Astrocyte of the cerebellum (primary cell): ENCODE measurements around the gene DSCAML1.

Source experiments
- DNase-seq: peaks from one replicate; pipeline ENCODE4 v3.0.0-alpha.2; 2011; ENCODE audit warnings: low read depth
- H3K4me3 ChIP-seq: 2 replicates; pipeline ENCODE4 v1.5.1; 2011; ENCODE audit warnings: mild to moderate bottlenecking, low read depth, low read length, moderate library complexity
- in situ Hi-C: cut with HindIII; loops from 2 replicates; pipeline ENCODE4 v1.10.0; 2017; ENCODE audit warnings: low sequenced_read_pairs
- TF ChIP-seq, protein P1 (sequence below): IDR thresholded peaks from 2 replicates; pipeline ENCODE4 v1.5.1; 2012; ENCODE audit warnings: low read length, low read depth, moderate library complexity, mild to moderate bottlenecking; ENCODE audit errors: missing control alignments

The DSCAML1 gene

GRCh38 chr11:117467770-117468169 is 329.2 kb downstream of the DSCAML1 start:
- TF ChIP-seq, protein P1, sequence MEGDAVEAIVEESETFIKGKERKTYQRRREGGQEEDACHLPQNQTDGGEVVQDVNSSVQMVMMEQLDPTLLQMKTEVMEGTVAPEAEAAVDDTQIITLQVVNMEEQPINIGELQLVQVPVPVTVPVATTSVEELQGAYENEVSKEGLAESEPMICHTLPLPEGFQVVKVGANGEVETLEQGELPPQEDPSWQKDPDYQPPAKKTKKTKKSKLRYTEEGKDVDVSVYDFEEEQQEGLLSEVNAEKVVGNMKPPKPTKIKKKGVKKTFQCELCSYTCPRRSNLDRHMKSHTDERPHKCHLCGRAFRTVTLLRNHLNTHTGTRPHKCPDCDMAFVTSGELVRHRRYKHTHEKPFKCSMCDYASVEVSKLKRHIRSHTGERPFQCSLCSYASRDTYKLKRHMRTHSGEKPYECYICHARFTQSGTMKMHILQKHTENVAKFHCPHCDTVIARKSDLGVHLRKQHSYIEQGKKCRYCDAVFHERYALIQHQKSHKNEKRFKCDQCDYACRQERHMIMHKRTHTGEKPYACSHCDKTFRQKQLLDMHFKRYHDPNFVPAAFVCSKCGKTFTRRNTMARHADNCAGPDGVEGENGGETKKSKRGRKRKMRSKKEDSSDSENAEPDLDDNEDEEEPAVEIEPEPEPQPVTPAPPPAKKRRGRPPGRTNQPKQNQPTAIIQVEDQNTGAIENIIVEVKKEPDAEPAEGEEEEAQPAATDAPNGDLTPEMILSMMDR, result no peak
- no peak overlapping the region for H3K4me3 ChIP-seq
- DNase-seq, result no peak
- in situ Hi-C loops, result no loop called here

GRCh38 chr11:117466966-117467365 is 330.1 kb downstream of the DSCAML1 start:
- H3K4me3 ChIP-seq, result no peak overlapping the region
- TF ChIP-seq, protein P1, result no peak
- no peak for DNase-seq
- in situ Hi-C loops, result no loop called here

GRCh38 chr11:117465236-117465997 is 331.6 kb downstream of the DSCAML1 start:
- TF ChIP-seq, protein P1, result no peak
- no peak for DNase-seq
- H3K4me3 ChIP-seq, result no peak overlapping the region
- in situ Hi-C loops, result no loop called here

DNA sequence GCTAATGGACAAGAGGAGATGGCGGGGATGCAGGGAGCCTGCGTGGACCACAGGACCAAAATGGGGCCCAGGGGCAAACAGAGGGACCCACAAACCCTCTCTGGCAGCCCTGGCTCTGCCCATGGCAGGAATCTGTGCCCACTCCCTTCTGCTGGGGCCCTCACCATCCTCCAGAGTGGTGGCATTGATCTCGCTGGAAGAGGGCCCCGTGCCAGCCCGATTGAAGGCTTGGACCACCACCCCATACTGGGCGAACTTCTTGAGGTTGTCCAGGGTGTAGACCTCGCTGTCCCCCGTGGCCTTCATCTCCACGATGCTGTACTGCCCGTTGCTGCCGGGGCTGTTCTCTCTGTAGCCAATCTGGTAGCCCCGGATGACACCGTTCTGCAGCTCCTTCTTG is 332.2 kb downstream of the DSCAML1 start:
- TF ChIP-seq, protein P1, result no peak
- in situ Hi-C loops, result no loop called here
- H3K4me3 ChIP-seq, result no peak overlapping the region
- DNase-seq, result no peak

DNA sequence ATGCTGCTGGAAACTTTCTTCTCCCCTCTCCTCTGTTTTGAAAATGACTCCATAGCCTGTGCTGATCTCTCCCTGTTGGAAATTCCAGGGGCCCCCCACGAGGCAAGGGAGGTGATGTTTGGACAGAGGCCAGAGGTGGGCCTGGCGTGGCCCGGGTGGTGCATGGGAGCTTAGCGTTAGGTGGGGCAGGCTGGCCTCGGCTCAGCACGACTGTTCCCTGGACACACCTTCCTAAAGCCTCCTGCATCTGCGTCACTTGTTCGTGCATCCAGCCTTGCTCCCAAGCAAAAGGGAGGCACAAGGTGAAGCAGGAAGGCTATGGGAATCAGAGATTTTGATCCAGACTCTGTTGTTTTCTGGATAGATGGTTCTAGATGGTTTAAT is 334.2 kb downstream of the DSCAML1 start:
- TF ChIP-seq, protein P1, result no peak
- no peak for DNase-seq
- in situ Hi-C loops, result no loop called here
- H3K4me3 ChIP-seq, result no peak overlapping the region

- no peak overlapping the region for H3K4me3 ChIP-seq
- in situ Hi-C loops, result no loop called here
- TF ChIP-seq, protein P1, result no peak
- DNase-seq, result no peak
These were observed 334.7 kb downstream of the DSCAML1 start for GRCh38 chr11:117462183-117462863.
